ENCODE measurements around the gene LMO2. TPM values are rescaled to one million over a fixed set of nuclear protein-coding genes. Genes with fewer than 3 reads are reported as not detected.

Gene LMO2
- polyA plus RNA-seq, 3 donors: 48.8 to 140 (median 75.8) TPM

- no peak for TF ChIP-seq CTCF (IDR thresholded peaks at IDR 0.05)
- H3K9me3 Mint-ChIP-seq: no peaks in the 10 kb centered on the region
- H3K27me3 Mint-ChIP-seq (ENCODE audit: low read depth in 3 of 3): no peaks in the 10 kb centered on the region
- H3K4me1 Mint-ChIP-seq: peaks cover 66% of the 10 kb centered on the region
- H3K27me3 ChIP-seq (ENCODE audit: control insufficient read depth in 2 of 2, insufficient read depth in 2 of 2, low read length in 2 of 2): no peaks in the 10 kb centered on the region
- peaks cover 64% of the 10 kb centered on the region for H4K20me1 ChIP-seq (ENCODE audit: insufficient read depth, low read length)
- WGBS (ENCODE audit: insufficient coverage): 0% methylated on average over 1 of the region's 1 CpG
- H3K36me3 ChIP-seq (replicated peaks in 1 of 2; ENCODE audit: control insufficient read depth in 1 of 2, insufficient read depth in 2 of 2, low read length in 2 of 2): peaks cover 32 to 41% of the 10 kb centered on the region in 2 donors
- H3K27ac Mint-ChIP-seq: peak overlapping the region; percentile 83 to 96 (median 88)
- peak in 2 of 3 donors; percentile 45 to 67 for DNase-seq
- intact Hi-C loops (cut with micrococcal nuclease): loop anchor here (5.0 to 10.0 kb wide), 3 partner anchors 35 to 487 kb away; partner anchors contain the start of genes ABTB2 (in 1 of the 2) and CAPRIN1 (in 1 of the 2)
- peaks cover 98% of the 10 kb centered on the region for H3K79me2 ChIP-seq (ENCODE audit: insufficient read depth, low read length)
- peak overlapping the region in 1 of 2 donors; percentile 82 for H3K27ac ChIP-seq (ENCODE audit: low read depth in 1 of 2, low read length in 2 of 2)
- peak overlapping the region; percentile 89 for H3K9ac ChIP-seq (ENCODE audit: insufficient read depth, low read length, poor library complexity, severe bottlenecking)
- no peak overlapping the region for H2AFZ ChIP-seq (ENCODE audit: insufficient read depth, low read depth, low read length, poor library complexity, severe bottlenecking)
- H3K4me3 Mint-ChIP-seq: peak overlapping the region; percentile 92 to 98
- peak overlapping the region; percentile 97 for H3K4me2 ChIP-seq (replicated peaks; ENCODE audit: extremely low read depth, low read length, poor library complexity, severe bottlenecking)
- peak overlapping the region; percentile 63 to 97 (median 94) for H3K4me3 ChIP-seq (replicated peaks in 1 of 3; ENCODE audit: low read depth in 2 of 3, low read length in 3 of 3)
- peaks cover 51 to 70% of the 10 kb centered on the region in 2 donors for H3K4me1 ChIP-seq (ENCODE audit: control insufficient read depth in 1 of 2, insufficient read depth in 2 of 2, low read length in 2 of 2)
- H3K36me3 Mint-ChIP-seq: peaks cover 38 to 40% of the 10 kb centered on the region in 2 donors
- H3K9me3 ChIP-seq (replicated peaks in 1 of 2; ENCODE audit: control insufficient read depth in 1 of 2, insufficient read depth in 1 of 2, low read length in 2 of 2): no peaks in the 10 kb centered on the region
These were observed 24.3 kb downstream of the LMO2 start for GRCh38 chr11:33867561-33867960.

- peak overlapping the region; percentile 83 to 96 (median 88) for H3K27ac Mint-ChIP-seq
- 14% methylated on average over 1 of the region's 2 CpGs for WGBS (ENCODE audit: insufficient coverage)
- peak in 1 of 3 donors; percentile 43 for DNase-seq
- no peaks in the 10 kb centered on the region for H3K9me3 Mint-ChIP-seq
- Histone ChIP-seq H3K36me3 (replicated peaks in 1 of 2; ENCODE audit: control insufficient read depth in 1 of 2, insufficient read depth in 2 of 2, low read length in 2 of 2) (peaks cover 38 to 48% of the 10 kb centered on the region in 2 donors), H3K27ac (ENCODE audit: low read depth in 1 of 2, low read length in 2 of 2) (peak overlapping the region in 1 of 2 donors; percentile 82), H3K9me3 (replicated peaks in 1 of 2; ENCODE audit: control insufficient read depth in 1 of 2, insufficient read depth in 1 of 2, low read length in 2 of 2) (no peaks in the 10 kb centered on the region), H3K79me2 (ENCODE audit: insufficient read depth, low read length) (peaks cover 98% of the 10 kb centered on the region), H4K20me1 (ENCODE audit: insufficient read depth, low read length) (peaks cover 70% of the 10 kb centered on the region), H2AFZ (ENCODE audit: insufficient read depth, low read depth, low read length, poor library complexity, severe bottlenecking) (no peak overlapping the region), H3K9ac (ENCODE audit: insufficient read depth, low read length, poor library complexity, severe bottlenecking) (no peak overlapping the region), H3K4me2 (replicated peaks; ENCODE audit: extremely low read depth, low read length, poor library complexity, severe bottlenecking) (peak overlapping the region; percentile 97), H3K4me1 (ENCODE audit: control insufficient read depth in 1 of 2, insufficient read depth in 2 of 2, low read length in 2 of 2) (peaks cover 46 to 64% of the 10 kb centered on the region in 2 donors), H3K4me3 (replicated peaks in 1 of 3; ENCODE audit: low read depth in 2 of 3, low read length in 3 of 3) (peak overlapping the region; percentile 63 to 97 (median 94)), H3K27me3 (ENCODE audit: control insufficient read depth in 2 of 2, insufficient read depth in 2 of 2, low read length in 2 of 2) (no peaks in the 10 kb centered on the region)
- peak overlapping the region; percentile 92 to 98 for H3K4me3 Mint-ChIP-seq
- intact Hi-C loops (cut with micrococcal nuclease): loop anchor here (5.0 to 10.0 kb wide), 3 partner anchors 35 to 488 kb away; partner anchors contain the start of genes ABTB2 (in 1 of the 2) and CAPRIN1 (in 1 of the 2)
- peaks cover 44 to 46% of the 10 kb centered on the region in 2 donors for H3K36me3 Mint-ChIP-seq
- no peaks in the 10 kb centered on the region for H3K27me3 Mint-ChIP-seq (ENCODE audit: low read depth in 3 of 3)
- peaks cover 63% of the 10 kb centered on the region for H3K4me1 Mint-ChIP-seq
- TF ChIP-seq CTCF (IDR thresholded peaks at IDR 0.05): no peak
These were observed 24.9 kb downstream of the LMO2 start for GRCh38 chr11:33866936-33867335.

All from CD14-positive monocyte (primary cell).